Skeletal muscle satellite cell (primary cell): ENCODE measurements around the gene SLC25A6. TPM values are rescaled to one million over a fixed set of nuclear protein-coding genes. Genes with fewer than 3 reads are reported as not detected.
"Not testable (repeated sequence)": the region's sequence is repeated elsewhere in the genome, so short reads cannot be mapped to it uniquely, and the experiment has no call there.

ENCODE experiments used
- H3K27me3 ChIP-seq: 2 replicates; pipeline ENCODE4 v1.7.0; 2013; ENCODE audit warnings: low read length; ENCODE audit not compliant: control insufficient read depth, insufficient read depth
- H3K36me3 ChIP-seq: 2 replicates; pipeline ENCODE4 v1.7.0; 2013; ENCODE audit warnings: mild to moderate bottlenecking, control low read depth, low read length; ENCODE audit not compliant: insufficient read depth
- H3K4me1 ChIP-seq: 2 replicates; pipeline ENCODE4 v1.7.0; 2013; ENCODE audit warnings: low read length; ENCODE audit not compliant: control insufficient read depth, insufficient read depth
- H3K4me2 ChIP-seq: 2 replicates; pipeline ENCODE4 v1.7.0; 2013; ENCODE audit warnings: mild to moderate bottlenecking, low read length
- H3K4me3 ChIP-seq: 2 replicates; pipeline ENCODE4 v1.7.0; 2013; ENCODE audit warnings: low read length
- H3K9ac ChIP-seq: 2 replicates; pipeline ENCODE4 v1.7.0; 2013; ENCODE audit warnings: mild to moderate bottlenecking, low read depth, low read length, moderate library complexity
- H3K9me3 ChIP-seq: replicated peaks from 2 replicates; pipeline ENCODE4 v1.7.0; 2013; ENCODE audit warnings: mild to moderate bottlenecking, control low read depth, low read length
- total RNA-seq: library from RNA; depleted of rRNA; stranded (reverse); fragments of >200 nt; gene quantifications from 2 replicates; pipeline ENCODE4 v1.2.3, GENCODE V29; 2012; rRNA removed

Gene SLC25A6
- 317 and 350 TPM in 2 replicates for total RNA-seq

DNA sequence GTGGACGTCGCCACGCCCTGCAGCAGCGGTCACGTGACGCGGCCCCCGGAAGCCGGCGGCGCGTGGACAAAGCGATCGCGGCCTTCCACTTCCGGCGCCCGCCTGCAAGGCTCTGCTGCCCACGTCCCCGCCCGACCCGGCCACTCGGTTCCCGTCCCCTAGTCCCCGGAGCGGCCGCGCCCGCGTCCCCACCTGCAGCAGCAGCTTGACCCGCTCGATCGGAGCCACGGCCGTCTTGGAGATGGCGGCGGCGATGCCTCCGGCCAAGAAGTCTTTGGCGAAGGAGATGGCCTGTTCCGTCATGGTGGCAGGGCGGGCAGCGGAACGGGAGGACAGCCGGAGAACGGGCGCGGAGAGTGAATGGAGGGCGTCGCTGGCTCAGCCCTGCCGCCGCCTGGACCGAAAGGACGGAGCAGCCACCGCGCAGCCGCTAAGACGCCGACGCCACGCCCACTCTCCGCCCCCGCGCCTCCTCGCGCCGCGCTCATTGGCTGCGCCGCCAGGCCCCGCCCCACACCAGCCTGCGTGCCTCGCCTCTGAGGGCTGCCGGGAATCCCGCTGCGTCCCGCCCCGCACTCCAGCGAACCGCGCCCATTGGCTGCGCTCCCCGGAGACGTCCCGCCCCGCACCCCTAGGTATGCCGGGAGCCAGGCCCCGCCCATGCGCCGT lies at the start of gene SLC25A6:
Gene SLC25A6, minus strand, starts transcription at position 407 of the 669 bp plus-strand sequence. Its CDS starts 104 bp downstream, at position 303.
- Histone ChIP-seq H3K4me3 (peak within 1 kb of the TSS; percentile 100), H3K36me3 (peaks cover 51% of the 10 kb centered on the region), H3K9ac (peak within 1 kb of the TSS; percentile 100), H3K4me1 (peaks cover 24% of the 10 kb centered on the region), H3K9me3 (no peaks in the 10 kb centered on the region), H3K27me3 (no peaks in the 10 kb centered on the region), H3K4me2 (peak within 1 kb of the TSS; percentile 99)

DNA sequence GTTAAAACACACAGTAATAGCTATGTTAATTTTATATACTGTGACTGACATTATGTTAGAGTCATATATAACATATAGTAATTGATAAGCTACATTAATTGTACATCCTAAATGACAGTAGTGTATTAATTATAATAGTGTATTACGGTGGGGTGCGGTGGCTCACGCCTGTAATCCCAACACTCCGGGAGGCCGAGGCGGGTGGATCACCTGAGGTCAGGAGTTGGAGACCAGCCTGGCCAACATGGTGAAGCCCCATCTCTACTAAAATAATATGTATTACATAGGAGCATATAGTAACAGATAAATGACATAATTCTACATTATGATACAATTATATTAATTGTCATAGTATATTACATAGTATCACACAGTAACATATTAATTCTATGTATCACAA lies 48.6 kb upstream of the SLC25A6 start:
- H3K4me2 ChIP-seq, result no peak overlapping the region
- H3K4me1 ChIP-seq, result no peaks in the 10 kb centered on the region
- no peak overlapping the region for H3K9ac ChIP-seq
- no peak overlapping the region for H3K4me3 ChIP-seq
- peaks cover 17% of the 10 kb centered on the region for H3K36me3 ChIP-seq
- H3K27me3 ChIP-seq, result no peaks in the 10 kb centered on the region
- H3K9me3 ChIP-seq, result no peaks in the 10 kb centered on the region

DNA sequence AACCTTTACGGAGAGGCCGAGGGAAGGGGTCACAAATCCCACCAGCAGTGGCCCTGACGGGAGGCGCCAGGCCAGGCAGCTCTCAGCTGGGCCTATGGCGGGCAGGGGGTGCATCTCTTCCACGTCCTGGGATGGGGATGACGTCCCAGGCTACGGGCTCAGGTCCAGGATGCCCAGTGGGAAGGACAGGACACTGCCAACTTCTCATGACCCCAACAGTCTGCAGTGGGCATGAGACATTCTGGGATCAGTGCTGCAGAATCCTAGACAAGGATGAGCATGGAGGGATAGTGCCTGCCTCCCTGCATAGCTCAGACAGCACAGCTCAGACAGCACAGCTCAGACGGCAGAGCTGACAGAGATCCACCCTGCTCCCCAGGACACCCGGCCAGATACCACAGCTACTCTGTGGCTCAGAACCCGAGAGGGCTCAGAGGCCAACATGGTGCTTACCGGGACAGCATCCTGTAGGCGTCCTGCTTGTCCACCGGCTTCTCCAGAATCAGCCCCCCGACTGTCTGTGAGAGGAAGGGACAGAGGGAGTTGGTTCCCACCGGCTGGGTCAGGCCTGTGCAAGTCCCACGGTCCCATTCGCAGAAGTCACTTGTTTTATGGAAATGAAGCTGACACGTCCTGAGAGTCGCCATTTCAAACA lies 43.5 kb upstream of the SLC25A6 start:
- Histone ChIP-seq H3K4me1 (no peaks in the 10 kb centered on the region), H3K9me3 (no peaks in the 10 kb centered on the region), H3K9ac (no peak overlapping the region), H3K36me3 (peaks cover 30% of the 10 kb centered on the region), H3K27me3 (no peaks in the 10 kb centered on the region), H3K4me2 (no peak overlapping the region), H3K4me3 (no peak overlapping the region)

DNA sequence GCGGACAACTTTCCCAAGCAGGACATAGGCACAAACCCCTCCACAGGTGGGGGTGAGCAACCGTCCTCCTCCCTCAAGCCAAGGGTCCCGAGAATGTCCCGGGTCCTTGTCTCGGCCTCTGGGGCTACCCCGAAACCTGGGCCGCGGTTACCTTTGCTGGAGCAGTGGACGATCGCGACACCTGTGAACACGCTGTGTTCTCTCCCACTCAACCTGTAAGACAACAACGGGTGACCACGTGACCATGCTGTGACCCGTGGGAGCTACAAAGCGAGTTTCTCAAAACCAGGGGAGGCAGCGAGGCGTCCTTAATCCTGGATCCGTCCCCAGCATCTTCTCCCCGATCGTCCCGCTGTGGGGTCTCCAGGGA lies 42.9 kb upstream of the SLC25A6 start:
- Histone ChIP-seq H3K4me1 (no peaks in the 10 kb centered on the region), H3K9ac (no peak overlapping the region), H3K9me3 (no peaks in the 10 kb centered on the region), H3K27me3 (no peaks in the 10 kb centered on the region), H3K4me2 (no peak overlapping the region), H3K4me3 (no peak overlapping the region), H3K36me3 (peaks cover 30% of the 10 kb centered on the region)

DNA sequence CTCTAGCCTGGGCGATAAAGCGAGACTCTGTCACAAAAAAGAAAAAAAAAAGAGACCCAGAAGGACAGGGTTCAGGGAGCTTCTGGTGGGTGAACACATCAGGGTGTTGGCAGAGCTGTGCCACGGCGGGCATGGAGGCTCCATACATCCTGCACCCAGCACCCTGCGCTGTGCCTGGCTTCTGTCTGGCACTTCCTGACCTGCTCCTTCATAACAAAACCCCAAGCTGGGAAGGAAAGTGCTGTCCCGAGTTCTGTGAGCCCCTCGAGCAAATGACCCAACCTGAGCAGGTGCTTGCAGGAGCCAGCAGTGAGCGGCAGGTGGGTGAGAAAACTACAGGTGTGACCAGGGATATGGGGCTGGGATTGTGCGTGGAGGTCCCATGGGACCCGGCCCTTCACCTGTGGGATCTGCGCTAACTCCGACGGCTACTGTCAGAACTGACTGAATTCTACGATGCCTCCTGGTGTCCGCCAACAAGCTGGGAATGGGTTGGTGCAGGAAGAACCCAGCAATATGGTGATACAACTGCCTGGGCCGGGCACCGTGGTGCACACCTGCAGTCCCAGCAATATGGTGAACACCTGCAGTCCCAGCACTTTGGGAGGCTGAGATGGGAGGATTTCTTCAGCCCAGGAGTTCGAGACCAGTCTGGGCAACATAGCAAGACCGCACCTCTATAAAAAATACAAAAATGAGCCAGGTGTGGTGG lies 41.9 kb upstream of the SLC25A6 start:
- no peaks in the 10 kb centered on the region for H3K27me3 ChIP-seq
- H3K9me3 ChIP-seq, result no peaks in the 10 kb centered on the region
- H3K36me3 ChIP-seq, result peaks cover 28% of the 10 kb centered on the region
- H3K9ac ChIP-seq, result no peak overlapping the region
- no peak overlapping the region for H3K4me2 ChIP-seq
- no peak overlapping the region for H3K4me3 ChIP-seq
- H3K4me1 ChIP-seq, result no peaks in the 10 kb centered on the region

DNA sequence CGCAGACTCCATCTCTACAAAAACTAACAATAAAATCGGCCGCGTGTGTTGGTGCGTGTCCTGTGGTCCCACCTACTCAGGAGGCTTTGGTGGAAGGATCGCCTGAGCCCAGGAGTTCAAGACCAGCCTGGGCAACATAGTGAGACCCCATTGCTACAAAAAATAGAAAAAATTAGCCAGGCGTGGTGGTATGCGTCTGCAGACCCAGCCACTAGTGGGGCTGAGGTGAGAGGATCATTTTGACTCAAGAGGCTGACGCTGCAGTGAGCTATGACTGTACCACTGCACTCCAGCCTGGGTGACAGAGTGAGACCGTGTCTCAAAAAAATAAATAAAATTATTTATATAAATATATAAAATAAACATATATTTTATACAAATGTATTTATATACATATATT lies 38.5 kb upstream of the SLC25A6 start:
- Histone ChIP-seq H3K9ac (no peak overlapping the region), H3K4me2 (no peak overlapping the region), H3K27me3 (no peaks in the 10 kb centered on the region), H3K9me3 (no peaks in the 10 kb centered on the region), H3K4me1 (no peaks in the 10 kb centered on the region), H3K36me3 (peaks cover 27% of the 10 kb centered on the region), H3K4me3 (no peak overlapping the region)

DNA sequence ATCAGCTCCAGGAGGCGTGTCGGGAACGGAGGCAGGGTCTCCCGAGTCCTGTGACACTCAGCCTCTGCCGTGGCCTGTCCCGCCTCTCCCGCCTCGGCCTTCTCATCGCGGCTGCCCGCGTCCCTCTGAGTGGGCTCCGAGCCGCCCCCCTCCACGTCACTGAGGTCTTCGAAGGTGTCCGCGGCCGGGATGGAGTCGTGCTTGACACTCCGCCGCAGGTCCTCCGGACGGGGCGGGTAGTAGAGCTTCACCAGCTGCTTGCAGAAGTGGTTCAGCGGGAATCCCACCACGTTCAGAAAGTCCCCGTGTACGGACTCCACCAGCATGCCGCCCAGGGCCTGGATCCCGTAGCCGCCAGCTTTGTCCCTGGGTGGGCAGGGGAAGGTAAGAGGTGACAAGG lies 35.8 kb upstream of the SLC25A6 start:
- Histone ChIP-seq H3K4me2 (no peak overlapping the region), H3K27me3 (no peaks in the 10 kb centered on the region), H3K36me3 (peaks cover 24% of the 10 kb centered on the region), H3K4me1 (no peaks in the 10 kb centered on the region), H3K4me3 (no peak overlapping the region), H3K9me3 (no peaks in the 10 kb centered on the region), H3K9ac (no peak overlapping the region)

DNA sequence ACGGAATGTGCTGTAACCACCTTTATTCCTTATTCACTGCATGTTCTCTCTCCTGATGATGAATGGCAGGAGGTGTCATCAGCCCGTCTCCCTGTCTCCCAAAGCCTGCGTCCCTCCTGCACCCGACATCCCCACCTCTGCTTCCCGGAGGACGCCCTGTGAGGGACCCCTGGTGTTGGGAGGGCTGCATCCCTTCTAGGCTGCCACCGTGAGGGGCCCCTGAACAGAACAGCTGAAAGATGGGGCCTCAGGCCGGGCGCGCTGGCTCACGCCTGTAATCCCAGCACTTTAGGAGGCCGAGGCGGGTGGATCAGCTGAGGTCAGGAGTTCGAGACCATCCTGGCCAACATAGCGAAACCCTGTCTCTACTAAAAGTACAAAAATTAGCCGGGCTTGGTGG lies 34.4 kb upstream of the SLC25A6 start:
- Histone ChIP-seq H3K9me3 (peaks cover 11% of the 10 kb centered on the region), H3K36me3 (peaks cover 28% of the 10 kb centered on the region)
- not testable (repeated sequence) for H3K9ac ChIP-seq, H3K4me1 ChIP-seq, H3K27me3 ChIP-seq, H3K4me2 ChIP-seq, H3K4me3 ChIP-seq

DNA sequence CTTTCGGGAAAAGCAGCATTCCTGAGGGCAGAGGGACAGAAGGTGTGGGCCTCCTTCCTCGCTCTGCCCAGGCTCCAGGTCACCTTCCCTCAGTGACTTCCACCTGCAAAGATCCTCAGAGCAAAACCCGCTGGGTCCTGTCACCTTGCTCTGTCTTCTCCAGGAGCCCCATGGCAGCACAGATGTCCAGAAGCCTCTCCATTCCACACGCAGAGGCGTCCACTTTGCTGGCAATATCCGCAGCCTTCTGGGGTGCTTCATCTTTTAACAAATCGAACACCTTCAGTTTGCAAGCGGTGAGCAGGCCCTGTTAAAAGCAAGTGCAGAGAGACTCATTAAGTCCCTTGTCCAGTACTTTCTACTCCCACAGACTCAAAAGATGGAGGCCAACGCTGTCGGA lies 33.5 kb upstream of the SLC25A6 start:
- Histone ChIP-seq H3K36me3 (peaks cover 31% of the 10 kb centered on the region), H3K4me1 (no peaks in the 10 kb centered on the region), H3K9ac (no peak overlapping the region), H3K4me2 (no peak overlapping the region), H3K4me3 (no peak overlapping the region), H3K9me3 (peaks cover 12% of the 10 kb centered on the region), H3K27me3 (no peaks in the 10 kb centered on the region)

DNA sequence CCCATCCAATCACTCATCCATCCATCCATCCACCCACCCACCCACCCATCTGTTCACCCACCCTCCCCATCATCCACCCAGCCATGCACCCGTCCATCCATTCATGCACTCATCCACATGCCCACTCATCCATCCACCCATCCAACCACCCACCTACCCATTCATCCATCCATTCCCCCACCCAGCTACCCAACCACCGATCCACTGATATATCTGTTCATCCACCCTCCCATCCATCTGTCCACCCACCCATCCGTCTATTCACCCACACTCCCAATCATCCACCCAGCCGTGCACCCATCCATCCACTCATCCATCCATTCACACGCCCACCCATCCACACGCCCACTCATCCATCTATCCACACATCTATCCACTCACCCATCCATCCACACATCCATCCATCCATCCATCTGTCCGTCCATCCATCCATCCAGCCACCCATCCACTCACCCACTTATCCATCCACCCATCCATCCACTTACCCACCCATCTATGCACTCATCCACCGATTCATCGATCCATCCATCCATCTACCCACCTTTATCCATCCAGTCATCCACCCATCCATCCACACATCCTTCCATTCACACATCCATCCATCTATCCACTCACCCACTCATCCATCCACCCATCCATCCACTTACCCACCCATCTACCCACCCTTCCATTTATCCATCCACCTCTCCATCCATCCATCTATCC lies 32.4 kb upstream of the SLC25A6 start:
- Histone ChIP-seq H3K4me1 (no peaks in the 10 kb centered on the region), H3K27me3 (no peaks in the 10 kb centered on the region), H3K9me3 (peaks cover 12% of the 10 kb centered on the region), H3K36me3 (peaks cover 31% of the 10 kb centered on the region), H3K4me3 (no peak overlapping the region), H3K4me2 (no peak overlapping the region), H3K9ac (no peak overlapping the region)

DNA sequence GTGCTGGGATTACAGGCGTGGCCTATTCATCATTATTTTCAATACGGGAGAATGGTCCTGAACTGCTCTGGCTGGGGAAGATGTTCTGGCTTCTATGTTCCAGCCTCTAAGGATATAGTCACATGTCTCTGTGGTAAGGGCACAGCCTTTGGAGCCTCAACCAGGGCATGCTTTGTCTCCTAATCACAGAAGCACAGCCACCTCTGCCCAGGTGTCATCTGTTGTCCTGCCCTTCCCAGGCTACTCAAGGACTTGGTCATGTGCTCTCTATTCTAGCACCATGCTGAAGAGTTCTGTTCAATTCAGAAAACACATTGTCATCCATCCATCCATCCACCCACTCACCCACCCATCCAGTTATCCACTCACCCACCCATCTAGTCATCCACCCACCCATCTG lies 31.3 kb upstream of the SLC25A6 start:
- Histone ChIP-seq H3K4me1 (no peaks in the 10 kb centered on the region), H3K4me2 (no peak overlapping the region), H3K9ac (no peak overlapping the region), H3K36me3 (peaks cover 37% of the 10 kb centered on the region), H3K9me3 (peaks cover 12% of the 10 kb centered on the region), H3K4me3 (no peak overlapping the region), H3K27me3 (no peaks in the 10 kb centered on the region)
